Astrocyte (in vitro differentiated cells and primary cell): ENCODE data around the gene RPL7A.

Experiments used
- EZH2 ChIP-seq: IDR thresholded peaks from 2 replicates; pipeline ENCODE4 v1.6.1; 2012; ENCODE audit warnings: mild to moderate bottlenecking, low read length, inconsistent platforms; ENCODE audit not compliant: insufficient read depth
- TF ChIP-seq, protein P1 (sequence below): IDR thresholded peaks from 2 replicates; pipeline ENCODE4 v1.5.1; 2011; ENCODE audit warnings: low read depth, mild to moderate bottlenecking, inconsistent platforms, low read length, moderate library complexity; ENCODE audit not compliant: insufficient read depth

DNA sequence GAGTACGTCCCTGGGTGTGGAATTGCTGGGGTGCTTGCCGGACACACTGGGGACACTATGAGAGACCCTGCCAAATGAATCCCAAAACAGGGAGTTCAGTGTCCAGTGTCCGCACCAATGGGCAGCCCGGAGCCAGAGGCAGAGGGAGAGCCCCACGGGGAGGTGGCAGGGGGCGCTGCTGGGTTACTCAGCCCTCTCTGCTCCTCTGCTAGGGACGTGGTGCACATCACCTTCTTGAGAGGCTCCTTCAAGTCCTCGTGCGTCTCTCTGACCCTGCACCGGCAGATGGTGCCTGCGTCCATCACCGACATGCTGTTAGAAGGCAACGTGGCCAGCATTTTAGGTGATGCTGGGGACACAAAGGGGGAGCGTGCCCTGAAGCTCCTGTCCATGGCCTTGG lies 48.9 kb downstream of the RPL7A start:
- TF ChIP-seq, protein P1, sequence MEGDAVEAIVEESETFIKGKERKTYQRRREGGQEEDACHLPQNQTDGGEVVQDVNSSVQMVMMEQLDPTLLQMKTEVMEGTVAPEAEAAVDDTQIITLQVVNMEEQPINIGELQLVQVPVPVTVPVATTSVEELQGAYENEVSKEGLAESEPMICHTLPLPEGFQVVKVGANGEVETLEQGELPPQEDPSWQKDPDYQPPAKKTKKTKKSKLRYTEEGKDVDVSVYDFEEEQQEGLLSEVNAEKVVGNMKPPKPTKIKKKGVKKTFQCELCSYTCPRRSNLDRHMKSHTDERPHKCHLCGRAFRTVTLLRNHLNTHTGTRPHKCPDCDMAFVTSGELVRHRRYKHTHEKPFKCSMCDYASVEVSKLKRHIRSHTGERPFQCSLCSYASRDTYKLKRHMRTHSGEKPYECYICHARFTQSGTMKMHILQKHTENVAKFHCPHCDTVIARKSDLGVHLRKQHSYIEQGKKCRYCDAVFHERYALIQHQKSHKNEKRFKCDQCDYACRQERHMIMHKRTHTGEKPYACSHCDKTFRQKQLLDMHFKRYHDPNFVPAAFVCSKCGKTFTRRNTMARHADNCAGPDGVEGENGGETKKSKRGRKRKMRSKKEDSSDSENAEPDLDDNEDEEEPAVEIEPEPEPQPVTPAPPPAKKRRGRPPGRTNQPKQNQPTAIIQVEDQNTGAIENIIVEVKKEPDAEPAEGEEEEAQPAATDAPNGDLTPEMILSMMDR: no peak
- TF ChIP-seq EZH2: no peak
